Hepatocyte (in vitro differentiated cells): Measurements from ENCODE around the gene IKZF5. TPM values are rescaled to one million over a fixed set of nuclear protein-coding genes. Genes with fewer than 3 reads are reported as not detected.

ENCODE experiments used
- DNase-seq: peaks from one replicate; pipeline ENCODE4 v3.0.0-alpha.2; 2016; ENCODE audit warnings: low spot score
- H2AFZ ChIP-seq: fragments of 200-600 bp; sonication (generic); 2 replicates; pipeline ENCODE4 v1.6.0; 2016; ENCODE audit warnings: antibody characterized with exemption, mild to moderate bottlenecking
- H3K27ac ChIP-seq: fragments of 200-600 bp; sonication (generic); 2 replicates; pipeline ENCODE4 v1.5.1; 2016; ENCODE audit warnings: mild to moderate bottlenecking
- H3K27me3 ChIP-seq: fragments of 200-600 bp; sonication (generic); 2 replicates; pipeline ENCODE4 v1.6.1; 2016
- H3K36me3 ChIP-seq: fragments of 200-600 bp; sonication (generic); replicated peaks from 2 replicates; pipeline ENCODE4 v1.5.1; 2016; ENCODE audit warnings: low read depth; ENCODE audit not compliant: insufficient read depth
- H3K4me1 ChIP-seq: fragments of 200-600 bp; sonication (generic); 2 replicates; pipeline ENCODE4 v1.5.1; 2016; ENCODE audit warnings: mild to moderate bottlenecking, moderate library complexity; ENCODE audit not compliant: insufficient read depth
- H3K4me2 ChIP-seq: fragments of 200-600 bp; sonication (generic); 2 replicates; pipeline ENCODE4 v1.6.0; 2016
- H3K4me3 ChIP-seq: fragments of 200-600 bp; sonication (generic); 2 replicates; pipeline ENCODE4 v1.5.1; 2016; ENCODE audit warnings: mild to moderate bottlenecking
- H3K79me2 ChIP-seq: fragments of 200-600 bp; sonication (generic); 2 replicates; pipeline ENCODE4 v1.6.0; 2017; ENCODE audit warnings: mild to moderate bottlenecking
- H3K9me2 ChIP-seq: fragments of 200-600 bp; sonication (generic); replicated peaks from 2 replicates; pipeline ENCODE4 v1.6.0; 2017; ENCODE audit warnings: mild to moderate bottlenecking; ENCODE audit not compliant: insufficient read depth
- H3K9me3 ChIP-seq: fragments of 200-600 bp; sonication (generic); 2 replicates; pipeline ENCODE4 v1.5.1; 2016; ENCODE audit warnings: low read depth, mild to moderate bottlenecking
- H4K20me1 ChIP-seq: fragments of 200-600 bp; sonication (generic); 2 replicates; pipeline ENCODE4 v1.6.0; 2016; ENCODE audit warnings: mild to moderate bottlenecking; ENCODE audit not compliant: insufficient read depth, poor library complexity, severe bottlenecking
- CTCF ChIP-seq: fragments of 200-600 bp; sonication (generic); IDR thresholded peaks from 2 replicates; pipeline ENCODE4 v1.5.1; 2016; ENCODE audit warnings: antibody characterized with exemption, mild to moderate bottlenecking; ENCODE audit not compliant: poor library complexity
- EZH2 ChIP-seq: fragments of 200-600 bp; sonication (generic); IDR thresholded peaks from 2 replicates; pipeline ENCODE4 v1.6.1; 2016; ENCODE audit warnings: antibody characterized with exemption, mild to moderate bottlenecking, borderline replicate concordance
- EZH2phosphoT487 ChIP-seq: fragments of 200-600 bp; sonication (generic); IDR thresholded peaks from one replicate; pipeline ENCODE4 v1.6.1; 2018; ENCODE audit warnings: antibody characterized with exemption, mild to moderate bottlenecking, low read depth, moderate library complexity; ENCODE audit not compliant: unreplicated experiment, severe bottlenecking
- WGBS: methylation state at CpG from one replicate; pipeline ENCODE4 v1.1.6; 2016; ENCODE audit warnings: low lambda C conversion rate; ENCODE audit errors: missing lambda C conversion rate; 5-methylcytosine and 5-hydroxymethylcytosine counted together
- polyA plus RNA-seq: library from polyadenylated mRNA; unstranded; fragments of >200 nt; fragmentation: Nextera tagmentation; extraction: Ambion mirVana; gene quantifications from 2 replicates; pipeline ENCODE4 v1.2.1, GENCODE V29; 2016
- total RNA-seq: library from RNA; depleted of rRNA; stranded (reverse); fragments of >200 nt; gene quantifications from 2 replicates; pipeline ENCODE4 v1.2.3, GENCODE V29; 2014

The IKZF5 gene
- total and polyA plus RNA-seq, 2 experiments from 2014 or later = 7.2 to 8.5 TPM

DNA sequence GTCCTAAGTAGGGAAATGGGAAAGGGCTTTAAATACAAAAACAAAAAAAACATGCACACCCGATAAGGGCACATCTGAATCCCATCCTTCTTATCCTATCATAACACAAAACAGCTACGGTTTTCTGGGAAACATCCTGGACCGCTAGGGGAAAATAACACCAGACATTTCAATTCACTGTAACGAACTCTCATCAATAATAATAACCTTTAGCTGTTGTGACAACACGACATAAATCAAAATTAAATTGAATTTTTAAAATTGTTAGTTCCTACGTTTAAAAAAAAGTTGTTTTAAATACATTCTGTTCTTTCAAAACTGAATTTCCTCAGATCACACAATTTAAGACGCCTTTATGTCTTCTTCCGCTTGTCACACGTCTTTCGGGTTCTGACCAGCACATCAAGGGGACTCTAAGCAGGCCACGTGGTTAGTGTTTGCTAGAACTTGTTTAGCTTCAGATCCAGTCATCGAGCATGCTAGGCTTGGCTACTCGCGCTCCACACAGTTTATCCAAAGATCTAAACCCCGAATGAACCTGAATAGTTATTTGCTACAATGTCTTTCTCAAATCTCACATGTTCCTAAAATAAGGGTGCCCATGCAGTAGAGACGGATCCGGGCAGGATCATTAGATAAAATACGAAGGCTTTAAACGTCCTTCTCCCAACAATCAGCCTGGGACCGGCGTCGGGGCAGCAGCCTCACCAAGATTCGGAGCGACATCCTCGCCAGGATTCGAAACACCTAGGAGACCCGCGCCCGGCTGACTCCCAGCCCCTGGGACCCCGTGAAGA, 839 bp downstream of the IKZF5 start:
- no peaks in the 10 kb centered on the region for H3K27me3 ChIP-seq
- DNase-seq = peak; percentile 80
- peak overlapping the region; percentile 89 for H3K27ac ChIP-seq
- H2AFZ ChIP-seq = peak overlapping the region; percentile 82
- 5% methylated on average over 29 of the region's 30 CpGs for WGBS
- peak overlapping the region; percentile 64 for H3K4me3 ChIP-seq
- H4K20me1 ChIP-seq = peaks cover 29% of the 10 kb centered on the region
- peaks cover 18% of the 10 kb centered on the region for H3K4me1 ChIP-seq
- H3K79me2 ChIP-seq = peaks cover 80% of the 10 kb centered on the region
- no peaks in the 10 kb centered on the region for H3K36me3 ChIP-seq
- H3K9me3 ChIP-seq = no peaks in the 10 kb centered on the region
- TF ChIP-seq CTCF = no peak
- TF ChIP-seq EZH2phosphoT487 = no peak
- TF ChIP-seq EZH2 = no peak
- H3K4me2 ChIP-seq = peak overlapping the region; percentile 80
- H3K9me2 ChIP-seq = no peaks in the 10 kb centered on the region

DNA sequence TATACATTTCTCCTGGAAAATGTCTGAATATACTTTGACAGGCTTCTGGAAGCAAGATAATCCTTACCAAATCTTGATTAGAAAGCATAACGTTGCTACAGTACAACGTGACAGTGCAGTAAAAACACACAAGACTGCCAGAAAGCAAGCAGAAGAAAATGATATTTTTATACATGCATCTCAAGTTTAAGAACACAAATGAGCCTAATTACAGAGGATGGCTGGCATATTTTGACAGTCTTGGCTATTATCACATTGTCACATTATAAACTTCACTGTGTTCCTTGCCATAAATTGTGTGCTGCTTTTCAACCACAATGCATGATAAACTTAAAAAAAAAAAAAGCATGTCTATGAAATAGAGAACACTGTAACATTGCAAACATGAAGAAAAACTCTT, 4.3 kb downstream of the IKZF5 start:
- no peaks in the 10 kb centered on the region for H3K9me2 ChIP-seq
- peaks cover 33% of the 10 kb centered on the region for H4K20me1 ChIP-seq
- H2AFZ ChIP-seq = no peak overlapping the region
- no peak overlapping the region for H3K4me2 ChIP-seq
- peaks cover 89% of the 10 kb centered on the region for H3K79me2 ChIP-seq
- no peaks in the 10 kb centered on the region for H3K9me3 ChIP-seq
- H3K27me3 ChIP-seq = no peaks in the 10 kb centered on the region
- WGBS = 48% methylated on average over 2 of the region's 2 CpGs
- H3K4me1 ChIP-seq = peaks cover 13% of the 10 kb centered on the region
- TF ChIP-seq EZH2phosphoT487 (no peak), CTCF (no peak), EZH2 (no peak)
- H3K4me3 ChIP-seq = no peak overlapping the region
- H3K36me3 ChIP-seq = no peaks in the 10 kb centered on the region
- H3K27ac ChIP-seq = no peak overlapping the region
- DNase-seq = no peak

DNA sequence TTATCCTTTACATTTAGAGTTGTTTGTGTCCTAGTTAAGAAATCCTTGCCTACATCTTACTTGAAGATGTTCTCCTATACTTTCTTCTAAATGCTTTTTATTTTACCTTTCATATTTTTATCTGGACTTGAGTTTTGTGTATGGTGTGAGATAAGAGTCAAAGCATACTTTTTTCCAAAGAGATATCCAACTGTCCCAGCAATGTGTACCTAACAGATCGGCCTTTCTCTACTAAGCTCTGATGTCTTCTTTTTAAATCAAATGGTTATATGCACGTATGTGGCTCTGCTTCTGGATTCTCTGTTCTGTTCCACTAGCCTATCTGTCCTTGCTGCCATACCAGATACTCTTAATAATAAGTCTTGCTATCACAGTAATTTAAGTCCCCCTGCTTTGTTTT, 7.2 kb downstream of the IKZF5 start:
- TF ChIP-seq EZH2phosphoT487 = no peak
- TF ChIP-seq EZH2 = no peak
- no peak for TF ChIP-seq CTCF
- H3K27me3 ChIP-seq = no peaks in the 10 kb centered on the region
- peaks cover 92% of the 10 kb centered on the region for H3K79me2 ChIP-seq
- H4K20me1 ChIP-seq = peaks cover 22% of the 10 kb centered on the region
- DNase-seq = no peak
- no peaks in the 10 kb centered on the region for H3K9me2 ChIP-seq
- 97% methylated on average over 2 of the region's 2 CpGs for WGBS
- H3K4me3 ChIP-seq = no peak overlapping the region
- H3K4me1 ChIP-seq = peaks cover 4% of the 10 kb centered on the region
- H3K4me2 ChIP-seq = no peak overlapping the region
- H2AFZ ChIP-seq = no peak overlapping the region
- no peaks in the 10 kb centered on the region for H3K9me3 ChIP-seq
- no peaks in the 10 kb centered on the region for H3K36me3 ChIP-seq
- no peak overlapping the region for H3K27ac ChIP-seq
